Right lung (tissue), 5 donors: ENCODE data around the gene NR5A2. TPM values are rescaled to one million over a fixed set of nuclear protein-coding genes. Genes with fewer than 3 reads are reported as not detected.

Experiments used
- DNase-seq, 2 donors: peaks; one replicate each; pipeline ENCODE4 v3.0.0-alpha.2; 2013
- polyA plus RNA-seq, 5 donors: library from polyadenylated mRNA; unstranded; fragments of 120-200 nt; gene quantifications; one replicate each; pipeline versions ENCODE4 v1.2.1 to v1.2.3, GENCODE V29; 2013; ENCODE audit warnings: inconsistent platforms in 1 of 5, low replicate concordance in 1 of 5; ENCODE audit not compliant: insufficient read length in 5 of 5, insufficient read depth in 1 of 5

The NR5A2 gene
- polyA plus RNA-seq, 5 donors, result 5.2 to 9.3 (median 8.9) TPM

DNA sequence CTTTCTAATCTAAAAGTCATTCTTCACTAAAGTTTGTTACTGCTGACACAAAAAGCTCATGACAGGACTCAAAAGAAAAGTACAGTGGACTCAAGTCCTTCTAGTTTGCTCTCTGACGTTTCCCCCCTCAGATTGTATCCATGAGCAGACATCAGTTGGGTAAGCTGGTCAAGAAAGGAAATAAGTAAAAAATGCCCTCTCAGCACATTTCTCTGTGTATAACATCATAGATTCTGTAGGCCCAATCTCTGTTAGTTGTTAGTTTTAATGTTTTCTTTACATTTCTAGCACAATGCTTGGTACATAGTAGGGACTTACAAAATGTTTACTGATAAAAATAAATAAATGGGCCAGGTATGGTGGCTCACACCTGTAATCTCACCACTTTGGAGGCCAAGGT, 96.8 kb downstream of the NR5A2 start:
- DNase-seq, result no peak

DNA sequence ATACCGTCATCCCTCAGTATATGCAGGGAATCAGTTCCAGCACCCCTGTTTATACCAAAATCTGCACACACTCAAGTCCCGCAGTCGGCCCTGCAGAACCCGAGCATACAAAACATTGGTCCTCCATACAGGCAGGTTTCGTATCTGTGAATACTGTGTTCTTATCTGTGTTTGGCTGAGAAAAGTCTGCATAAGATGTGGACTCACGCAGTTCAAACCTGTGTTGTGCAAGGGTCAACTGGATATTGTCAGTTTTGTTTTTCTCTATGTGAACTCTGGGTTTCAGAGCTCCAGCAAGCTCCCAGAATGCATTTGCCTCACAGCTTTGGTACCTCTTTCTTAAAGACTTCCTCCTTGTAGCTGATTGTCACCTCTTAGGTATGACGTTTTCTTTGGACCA, 100.6 kb downstream of the NR5A2 start:
- DNase-seq, result no peak

DNA sequence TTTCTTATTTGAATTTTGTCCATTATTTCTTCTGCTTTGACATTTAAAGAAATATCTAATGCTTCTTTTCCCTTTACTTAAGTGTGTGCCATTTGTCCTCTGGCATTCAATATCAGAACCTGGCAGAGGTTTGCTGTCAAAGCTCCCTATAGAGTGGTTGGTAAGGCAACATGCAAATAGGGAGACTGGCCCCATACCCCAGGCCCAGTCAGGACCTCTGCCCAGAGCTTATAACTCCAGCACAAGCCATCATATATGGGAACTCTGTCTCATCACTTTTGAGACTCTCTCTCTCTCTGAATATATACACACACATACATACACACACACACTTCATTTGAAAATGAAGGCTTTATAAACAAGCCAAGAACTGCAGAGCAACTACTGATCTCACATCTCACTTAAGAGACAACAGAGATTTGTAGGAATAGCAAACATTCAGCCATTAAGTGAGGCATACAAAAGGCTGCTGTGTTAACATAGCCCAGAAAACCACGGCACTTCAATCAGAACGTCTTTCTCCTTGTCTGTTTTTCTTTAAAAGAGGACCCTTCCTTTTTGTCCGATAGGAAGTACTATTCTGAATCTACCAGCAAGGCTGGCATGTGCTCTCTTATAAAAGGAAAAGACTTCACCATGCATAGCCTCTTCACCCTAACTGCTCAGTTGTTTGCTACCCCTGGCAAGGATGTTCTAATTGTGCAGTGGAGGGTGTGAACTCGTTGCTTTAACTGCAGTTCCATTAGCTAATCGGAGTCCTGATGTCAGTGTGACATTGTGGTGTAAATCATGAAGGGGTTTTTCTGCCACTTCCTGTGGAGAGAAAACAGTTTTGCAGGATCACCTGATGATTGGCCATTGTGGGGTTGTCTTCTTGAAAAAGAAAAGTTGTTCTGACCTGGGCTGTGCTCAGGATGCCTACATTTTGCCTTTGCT, 101.7 kb downstream of the NR5A2 start:
- peak; percentile 35 to 52 for DNase-seq

DNA sequence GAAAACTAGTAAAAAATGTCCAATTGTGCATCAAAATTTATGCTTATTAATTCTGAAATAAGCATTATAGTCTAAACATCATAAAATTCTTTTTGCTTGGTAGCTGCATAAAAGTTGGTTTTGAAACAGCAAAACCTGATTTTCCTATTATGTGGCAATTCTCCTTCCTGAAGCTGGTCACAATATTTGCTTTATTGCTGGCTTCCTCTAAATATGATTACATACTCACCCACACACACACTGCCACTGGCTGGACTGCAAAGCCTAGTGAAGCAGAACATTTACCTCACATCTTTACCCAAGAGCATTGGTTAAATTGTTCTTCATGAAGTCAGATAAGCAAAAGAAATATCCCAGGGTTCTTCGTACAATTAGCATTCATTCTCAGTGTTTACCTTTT, 103.0 kb downstream of the NR5A2 start:
- no peak for DNase-seq

DNA sequence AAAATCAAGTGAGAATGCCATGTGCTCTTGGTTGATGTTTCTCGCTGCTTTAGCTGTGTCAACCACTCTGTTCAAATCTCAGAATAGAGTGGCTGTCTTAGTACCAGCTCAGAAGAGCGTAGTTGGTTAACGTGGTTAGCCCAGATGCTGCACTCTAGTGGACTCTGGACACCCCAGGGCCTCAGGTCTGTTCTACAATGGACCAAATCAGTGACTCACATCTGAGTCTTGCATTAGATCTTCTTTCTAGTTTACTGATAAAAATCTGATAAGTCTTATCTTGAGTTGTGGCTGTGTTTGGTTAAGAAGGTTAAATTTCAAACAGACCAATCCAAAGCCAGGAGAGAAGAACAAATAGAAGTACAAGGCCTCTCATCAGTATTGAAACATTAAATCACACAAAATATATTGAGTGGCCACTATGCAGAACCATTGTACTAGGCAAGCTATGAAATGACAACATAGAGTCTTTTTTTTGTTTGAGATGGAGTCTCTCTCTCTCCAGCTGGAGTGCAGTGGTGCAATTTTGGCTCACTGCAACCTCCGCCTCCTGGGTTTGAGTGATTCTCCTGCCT, 104.1 kb downstream of the NR5A2 start:
- DNase-seq, result no peak

DNA sequence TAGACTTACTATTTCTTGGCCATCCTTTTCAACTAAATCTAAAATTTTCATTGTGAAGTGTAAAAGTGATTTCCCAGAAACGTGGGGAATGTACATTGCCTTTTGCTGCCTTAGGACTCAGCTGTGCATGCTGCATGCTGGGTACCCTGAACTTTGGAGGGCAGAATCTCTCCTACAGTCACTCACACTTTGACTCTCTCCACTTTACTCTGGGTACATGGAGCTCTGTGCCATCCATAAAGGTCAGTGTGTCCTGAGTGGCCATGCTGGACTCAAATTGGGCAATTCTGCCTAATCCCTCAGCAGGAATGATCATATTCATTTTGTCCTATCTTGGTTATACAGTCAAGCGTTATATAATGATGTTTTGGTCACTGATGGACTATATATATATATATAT, 105.6 kb downstream of the NR5A2 start:
- no peak for DNase-seq

DNA sequence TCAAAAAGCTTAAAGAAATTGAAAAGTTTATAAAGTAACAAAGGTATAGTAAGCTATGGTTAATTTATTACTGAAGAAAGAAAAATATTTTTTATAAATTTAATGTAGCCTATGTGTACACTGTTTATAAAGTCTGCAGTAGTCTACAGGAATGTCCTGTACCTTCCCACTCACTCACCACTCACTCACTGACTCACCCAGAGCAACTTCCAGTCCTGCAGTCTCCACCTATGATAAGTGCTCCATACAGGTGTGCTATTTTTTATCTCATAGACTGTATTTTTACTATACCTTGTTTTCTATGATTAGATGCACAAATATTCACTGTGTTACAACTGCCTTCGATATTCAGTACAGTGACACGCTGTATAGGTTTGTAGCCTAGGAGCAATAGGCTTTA, 106.6 kb downstream of the NR5A2 start:
- DNase-seq, result no peak

DNA sequence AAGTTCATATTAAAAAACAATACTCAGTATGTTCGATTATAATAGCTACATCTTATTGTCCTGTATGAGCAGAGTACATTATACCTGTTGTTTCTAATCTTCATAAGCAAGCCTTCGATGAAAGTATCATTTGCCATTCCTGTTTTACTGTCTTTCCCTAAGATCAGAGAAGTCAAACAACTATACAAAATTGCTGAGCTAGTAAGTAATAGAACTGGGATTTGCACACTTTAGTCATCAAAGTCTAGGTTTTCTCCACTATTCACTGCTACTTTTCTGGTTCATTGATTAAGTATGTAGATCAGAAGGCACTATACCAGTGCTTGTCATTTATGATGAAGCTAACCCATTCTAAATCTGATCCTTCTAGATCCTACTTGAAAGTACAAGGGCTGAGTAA, 108.9 kb downstream of the NR5A2 start:
- DNase-seq, result no peak

DNA sequence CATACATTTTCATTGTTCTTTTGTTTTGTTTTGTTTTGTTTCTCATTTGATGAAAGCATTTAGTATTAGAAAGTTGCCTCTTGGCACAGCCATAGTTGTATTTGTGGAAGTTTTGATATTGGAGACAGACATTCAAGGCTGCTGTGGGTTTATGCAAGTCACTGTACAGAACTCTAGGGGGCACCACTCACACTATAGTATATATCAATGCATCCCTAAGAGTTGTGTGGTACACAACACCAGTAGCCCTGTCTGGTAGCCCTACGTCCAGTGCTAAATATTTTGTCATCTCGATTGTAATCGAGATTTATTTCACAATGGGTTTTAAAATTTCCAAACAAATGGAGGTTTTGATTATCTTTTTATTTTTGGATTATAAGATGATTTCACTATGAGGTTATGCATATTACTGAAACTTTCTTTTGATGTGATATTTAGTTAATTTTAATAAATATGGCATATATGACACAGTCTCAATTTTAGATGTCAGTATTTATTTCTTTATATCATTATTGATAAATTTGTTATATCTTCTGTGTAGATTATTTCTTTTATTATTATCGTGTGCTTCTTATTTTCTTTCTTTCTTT, 112.2 kb downstream of the NR5A2 start:
- DNase-seq, result no peak

DNA sequence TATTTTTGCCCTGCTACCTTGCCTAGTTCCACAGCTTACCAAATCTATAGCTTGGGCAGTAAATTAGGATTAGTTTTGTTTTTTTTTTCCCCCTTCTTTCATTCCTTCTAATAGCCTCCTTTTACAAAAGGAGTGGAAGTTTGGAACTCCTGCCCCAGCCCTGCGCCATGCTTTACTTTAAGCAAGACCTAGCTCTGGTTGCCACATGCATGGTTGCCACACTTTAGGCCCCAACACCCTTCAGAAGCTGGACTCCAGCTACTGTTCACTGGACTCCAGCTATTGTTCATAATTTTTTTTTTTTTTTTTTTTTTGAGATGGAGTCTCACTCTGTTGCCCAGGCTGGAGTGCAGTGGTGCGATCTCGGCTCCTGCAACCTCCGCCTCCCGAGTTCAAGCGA, 115.8 kb downstream of the NR5A2 start:
- DNase-seq, result no peak

DNA sequence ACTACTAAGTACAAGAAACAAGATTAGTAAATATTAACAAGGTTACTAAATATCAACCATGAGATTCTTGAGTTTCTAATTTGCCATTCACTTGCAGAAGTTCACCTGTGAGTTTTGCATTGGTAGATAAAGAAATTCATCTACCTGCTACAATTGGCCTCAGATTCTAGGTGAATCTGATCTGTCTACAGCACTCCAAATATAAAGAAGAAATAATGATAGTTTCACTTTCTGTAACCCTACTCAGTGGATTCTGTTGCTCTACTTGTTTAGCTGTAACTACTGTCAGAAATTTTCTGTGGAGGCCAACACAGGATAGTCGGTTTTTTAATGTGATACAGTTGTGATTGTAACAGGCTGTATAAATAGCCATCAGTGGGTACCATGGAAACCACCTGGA, 118.6 kb downstream of the NR5A2 start:
- DNase-seq, result no peak

DNA sequence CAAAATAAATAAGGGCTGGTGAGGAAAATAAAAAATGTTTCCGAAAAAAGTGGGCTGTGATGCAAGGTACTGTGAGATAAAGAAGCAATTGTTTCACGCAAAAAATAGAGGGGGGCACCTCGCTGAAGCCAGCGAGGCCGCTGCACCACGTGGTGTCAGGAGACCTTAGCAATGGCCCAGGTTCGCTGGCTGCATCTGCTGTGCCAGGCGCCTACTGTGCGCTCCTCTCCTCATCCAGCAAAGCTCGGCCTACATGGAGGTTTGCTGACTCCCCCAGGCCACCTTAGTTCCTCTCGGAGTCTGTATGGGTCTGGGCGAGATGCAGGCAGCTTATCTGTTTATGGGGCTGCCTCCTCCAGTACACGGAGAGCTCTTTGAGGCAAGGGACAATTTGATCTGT, 119.6 kb downstream of the NR5A2 start:
- DNase-seq, result no peak

DNA sequence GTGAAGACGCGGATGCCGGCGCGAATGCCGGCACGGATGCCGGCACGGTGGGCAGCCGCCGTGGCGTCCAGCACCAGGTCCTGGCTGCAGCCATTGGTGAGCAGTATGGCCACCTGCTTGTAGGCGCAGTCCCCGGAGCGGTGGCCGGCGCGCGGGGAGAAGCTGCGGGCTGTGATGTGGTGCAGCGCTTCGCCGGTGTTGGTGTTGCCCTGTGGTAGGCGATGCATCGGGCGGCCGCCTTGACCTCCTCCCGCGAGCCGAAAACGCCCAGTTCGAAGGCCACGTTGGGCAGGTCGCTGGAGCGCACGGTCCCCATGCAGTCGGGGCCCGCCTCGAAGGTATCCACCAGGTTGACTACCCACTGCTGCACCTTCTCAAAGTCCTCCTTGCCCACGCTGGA, 120.2 kb downstream of the NR5A2 start:
- DNase-seq, result no peak

DNA sequence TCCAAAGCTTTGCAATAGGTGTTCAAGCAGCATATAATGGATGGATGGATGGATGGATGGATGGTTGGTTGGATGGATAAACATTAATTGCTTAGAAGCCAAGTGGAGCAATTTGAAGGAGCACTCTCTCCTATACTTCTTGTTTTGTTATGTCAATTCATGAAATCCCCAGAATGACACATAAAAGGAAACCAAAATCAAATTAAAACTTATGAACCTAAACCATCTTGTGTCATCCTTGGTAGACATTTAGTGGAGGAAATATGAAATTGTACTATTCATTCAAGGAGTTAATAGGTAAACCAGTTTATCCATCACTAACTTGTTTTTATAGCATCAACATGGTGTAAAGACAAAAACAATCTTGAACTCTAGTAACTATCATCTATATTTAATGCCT, 122.5 kb downstream of the NR5A2 start:
- DNase-seq, result no peak

DNA sequence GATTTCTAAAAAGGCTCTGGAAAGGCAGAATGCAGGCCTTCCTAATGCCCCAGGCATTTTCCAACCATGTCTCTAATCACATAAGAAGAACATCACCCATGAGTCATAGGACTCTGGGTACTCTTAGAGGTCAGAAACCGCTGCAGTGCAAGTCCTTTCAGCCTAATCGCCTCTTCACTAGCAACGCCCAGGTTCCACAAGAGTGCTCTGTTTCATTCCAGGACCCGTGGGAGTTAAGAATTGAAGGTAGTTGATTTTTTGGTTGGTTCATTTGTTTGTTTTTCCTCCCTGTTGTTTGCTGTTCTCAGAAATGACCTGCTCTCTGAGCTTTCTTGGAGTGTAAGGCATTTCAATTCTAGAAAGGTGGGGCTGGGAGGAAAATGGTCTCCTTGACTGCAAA, 123.2 kb downstream of the NR5A2 start:
- DNase-seq, result no peak

DNA sequence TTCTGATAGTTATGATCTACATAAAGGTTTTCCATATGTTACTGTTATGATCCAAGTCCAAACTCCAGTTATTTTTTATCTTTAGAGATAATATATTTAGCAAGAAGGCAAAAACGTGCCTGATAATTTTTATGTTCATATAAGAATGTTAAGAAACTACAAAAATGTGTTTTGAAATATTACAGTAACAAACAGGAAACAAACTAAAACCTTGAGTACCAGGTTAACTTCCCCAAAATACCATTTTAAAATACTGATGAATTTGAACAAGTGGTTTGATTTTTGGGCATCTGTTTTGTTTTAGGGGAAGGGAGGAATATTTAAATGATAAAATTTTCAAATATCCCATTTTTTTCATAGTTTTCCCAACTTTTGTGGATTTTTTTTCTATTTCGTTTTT, 124.8 kb downstream of the NR5A2 start:
- DNase-seq, result no peak

DNA sequence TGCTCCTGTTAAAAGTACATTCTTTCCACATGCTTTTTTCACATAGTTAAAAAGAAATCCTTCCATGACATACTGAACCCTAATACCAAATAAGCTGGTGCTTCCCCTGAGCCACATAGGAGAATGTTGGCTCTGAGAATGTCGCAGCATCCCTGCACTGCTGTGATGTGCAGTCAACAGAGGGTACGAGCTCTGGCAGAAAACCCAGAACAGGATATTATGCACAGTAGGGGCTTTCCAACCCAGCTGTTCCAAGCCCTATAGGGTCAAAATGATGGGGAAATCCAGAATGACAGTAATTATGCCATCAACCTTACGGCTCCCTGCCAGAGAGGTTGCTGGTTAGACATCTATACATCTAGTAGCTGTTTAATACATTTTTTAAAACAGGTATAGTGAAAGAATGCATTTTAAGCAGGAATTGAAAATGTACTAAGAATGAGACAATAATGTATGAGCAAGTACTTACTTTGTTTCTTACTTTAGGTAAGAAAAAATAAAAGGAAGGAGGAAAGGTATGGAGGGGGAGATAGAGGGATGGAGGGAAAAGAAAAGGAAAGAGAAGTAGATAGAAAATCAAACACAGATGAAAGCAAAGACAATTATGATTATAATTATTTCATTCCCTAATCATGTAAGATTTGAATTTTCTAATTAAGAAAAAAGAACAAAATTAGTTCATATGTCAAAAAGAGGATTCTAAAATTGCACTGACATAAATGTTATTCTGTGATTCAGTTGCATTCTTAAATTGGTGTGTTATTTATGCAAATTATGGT, 126.0 kb downstream of the NR5A2 start:
- DNase-seq, result no peak

DNA sequence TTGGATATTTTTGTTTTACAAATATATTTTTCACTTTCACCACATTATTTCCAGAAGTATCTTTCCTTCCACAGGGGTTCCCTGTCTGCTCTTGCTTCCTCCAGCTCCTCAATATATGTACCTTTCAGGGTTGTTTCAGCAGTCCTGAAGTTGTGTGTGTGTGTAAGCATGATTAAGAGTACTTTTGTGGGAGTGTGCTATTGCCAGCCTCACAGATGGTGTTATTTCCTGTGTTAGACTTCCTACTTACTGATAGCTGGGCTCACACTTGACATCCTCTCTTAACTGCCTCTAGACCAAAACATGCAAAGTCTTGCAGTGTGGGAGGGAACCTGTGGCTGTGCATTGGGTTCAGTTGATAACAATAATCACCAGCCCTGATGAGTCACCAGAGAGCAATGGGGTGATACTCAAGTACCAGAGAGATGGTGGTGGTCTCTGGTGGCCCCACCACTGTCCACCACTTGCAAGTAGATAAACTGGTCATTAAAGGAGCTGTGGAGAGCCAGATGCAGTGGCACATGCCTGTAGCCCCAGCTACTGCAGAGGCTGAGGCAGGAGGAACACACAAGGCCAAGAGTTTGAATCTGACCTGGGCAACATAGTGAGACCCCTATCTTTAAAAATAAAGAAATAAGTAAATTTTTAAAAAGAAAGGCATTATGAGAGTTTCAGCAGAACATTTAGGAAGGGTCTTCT, 126.7 kb downstream of the NR5A2 start:
- DNase-seq, result no peak

DNA sequence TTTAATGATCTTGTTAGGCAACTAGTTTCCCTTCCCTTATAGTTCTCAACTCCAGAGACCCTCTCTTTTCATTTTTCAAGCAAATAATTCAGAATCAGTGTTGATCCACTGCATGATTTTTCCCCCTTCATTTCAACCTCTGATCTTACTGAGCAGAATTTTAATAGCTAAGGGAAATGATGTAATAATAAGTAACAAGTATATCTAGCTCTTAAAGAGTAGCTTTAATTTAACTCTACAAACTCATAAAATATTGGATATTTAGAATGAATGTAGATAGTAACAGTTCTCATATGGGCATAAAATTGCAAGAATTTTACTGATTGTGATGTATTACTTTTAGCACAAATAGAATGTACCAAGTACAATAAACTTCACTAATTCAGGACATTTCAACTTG, 130.2 kb downstream of the NR5A2 start:
- no peak for DNase-seq

DNA sequence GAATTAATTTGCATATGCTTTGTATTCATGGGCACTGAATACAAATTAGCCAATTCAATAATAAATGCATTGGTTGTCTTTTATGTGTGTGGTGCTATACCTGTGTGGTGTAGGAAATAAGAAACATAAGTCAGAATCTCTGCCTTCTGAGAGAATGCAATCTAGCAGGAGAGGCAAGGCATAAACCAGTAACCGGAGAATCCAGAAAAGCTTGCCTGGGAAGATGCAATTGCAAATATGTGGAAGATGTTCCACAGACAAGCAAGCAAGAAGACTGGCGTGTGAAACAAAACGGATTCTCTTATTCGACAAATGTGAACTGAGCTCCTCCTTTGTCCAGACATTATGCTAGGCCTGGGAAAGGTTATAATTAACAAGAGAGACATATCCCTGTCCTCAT, 134.3 kb downstream of the NR5A2 start:
- no peak for DNase-seq

DNA sequence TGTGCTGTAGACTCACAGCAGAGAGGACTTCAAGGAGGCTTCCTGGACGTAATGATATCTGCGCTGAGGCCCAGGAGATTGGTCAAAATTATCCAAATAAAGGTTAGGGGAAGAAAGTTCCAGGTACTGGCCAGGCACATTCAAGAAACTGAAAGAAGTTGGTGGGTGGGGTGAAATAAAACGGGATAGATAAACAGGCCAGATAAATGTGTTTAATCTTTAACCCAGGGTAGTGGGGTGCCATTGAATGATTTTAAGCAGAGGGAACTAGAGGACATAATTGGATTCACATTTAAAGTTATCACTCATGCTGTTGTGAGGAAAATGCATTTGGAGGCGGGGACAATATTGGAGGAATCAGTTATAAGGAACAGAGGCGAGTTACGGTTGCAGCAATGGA, 134.7 kb downstream of the NR5A2 start:
- no peak for DNase-seq

DNA sequence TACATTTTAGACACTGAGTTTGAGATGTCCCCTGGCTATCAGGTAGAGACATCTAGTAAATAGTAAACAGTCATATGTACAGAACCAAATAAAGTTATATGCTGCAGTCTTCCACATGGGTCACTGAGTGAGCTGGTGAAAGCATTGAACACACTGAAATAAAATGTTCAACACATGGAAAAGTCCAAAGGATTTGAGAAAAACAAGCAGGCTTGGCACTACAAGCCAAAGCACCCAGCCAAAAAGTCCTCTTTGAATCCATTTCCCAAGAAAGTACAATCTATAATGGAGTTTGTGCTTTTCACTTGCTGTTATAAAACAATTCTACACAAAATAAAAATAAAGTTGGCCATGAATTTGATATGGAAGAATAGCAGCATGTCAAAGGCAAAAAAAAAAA, 135.4 kb downstream of the NR5A2 start:
- no peak for DNase-seq
